ENCODE results near the gene MAN2C1. TPM values are rescaled to one million over a fixed set of nuclear protein-coding genes. Genes with fewer than 3 reads are reported as not detected.
A peak's percentile ranks its signal among the peaks of the same experiment; 100 is the strongest.
"Not testable (repeated sequence)": the region's sequence is repeated elsewhere in the genome, so short reads cannot be mapped to it uniquely, and the experiment has no call there.

Gene MAN2C1
- total RNA-seq, 1 donor from 2014 or later = 102 TPM

DNA sequence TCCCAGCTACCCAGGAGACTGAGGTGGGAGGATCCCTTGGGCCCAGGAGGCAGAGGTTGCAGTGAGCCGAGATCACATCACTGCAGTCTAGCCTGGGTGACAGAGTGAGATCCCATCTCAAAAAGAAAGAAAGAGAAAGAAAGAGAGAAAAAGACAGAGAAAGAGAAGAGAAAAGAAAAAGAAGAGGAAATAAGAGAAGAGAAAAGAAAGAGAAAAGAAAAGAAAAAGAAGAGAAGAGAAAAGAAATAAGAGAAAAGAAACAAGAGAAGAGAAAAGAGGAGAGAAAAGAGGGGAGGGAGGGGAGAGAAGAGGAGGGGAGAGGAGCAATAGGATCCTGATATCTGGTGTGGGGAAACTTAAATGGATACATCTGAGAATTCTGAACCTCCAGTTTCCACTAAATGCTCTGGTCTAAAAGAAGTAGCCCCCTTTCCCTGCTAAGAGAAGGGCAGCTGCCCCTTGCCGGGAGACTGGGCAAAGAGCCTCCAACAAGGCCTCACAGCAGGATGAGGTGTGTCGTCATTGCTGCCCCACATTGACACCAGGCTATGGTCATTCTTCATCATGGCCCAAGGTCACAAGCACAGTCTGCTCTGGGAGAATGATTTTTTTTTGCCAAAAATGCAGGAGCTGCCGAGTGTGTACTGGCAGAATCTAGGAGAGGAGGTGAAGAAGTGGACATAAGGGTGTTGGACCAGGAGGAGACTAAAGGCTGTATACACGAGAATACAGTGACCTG is 53.7 kb downstream of the MAN2C1 start:
- FAIRE-seq = no peak
- no peaks in the 10 kb centered on the region for H3K27me3 ChIP-seq (ENCODE audit: control insufficient read depth, insufficient read depth, low read length)
- no peak overlapping the region for H3K4me3 ChIP-seq (ENCODE audit: low read depth, low read length)
- no peak for DNase-seq (ENCODE audit: low read depth)
- TF ChIP-seq, protein P1, sequence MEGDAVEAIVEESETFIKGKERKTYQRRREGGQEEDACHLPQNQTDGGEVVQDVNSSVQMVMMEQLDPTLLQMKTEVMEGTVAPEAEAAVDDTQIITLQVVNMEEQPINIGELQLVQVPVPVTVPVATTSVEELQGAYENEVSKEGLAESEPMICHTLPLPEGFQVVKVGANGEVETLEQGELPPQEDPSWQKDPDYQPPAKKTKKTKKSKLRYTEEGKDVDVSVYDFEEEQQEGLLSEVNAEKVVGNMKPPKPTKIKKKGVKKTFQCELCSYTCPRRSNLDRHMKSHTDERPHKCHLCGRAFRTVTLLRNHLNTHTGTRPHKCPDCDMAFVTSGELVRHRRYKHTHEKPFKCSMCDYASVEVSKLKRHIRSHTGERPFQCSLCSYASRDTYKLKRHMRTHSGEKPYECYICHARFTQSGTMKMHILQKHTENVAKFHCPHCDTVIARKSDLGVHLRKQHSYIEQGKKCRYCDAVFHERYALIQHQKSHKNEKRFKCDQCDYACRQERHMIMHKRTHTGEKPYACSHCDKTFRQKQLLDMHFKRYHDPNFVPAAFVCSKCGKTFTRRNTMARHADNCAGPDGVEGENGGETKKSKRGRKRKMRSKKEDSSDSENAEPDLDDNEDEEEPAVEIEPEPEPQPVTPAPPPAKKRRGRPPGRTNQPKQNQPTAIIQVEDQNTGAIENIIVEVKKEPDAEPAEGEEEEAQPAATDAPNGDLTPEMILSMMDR (IDR thresholded peaks at IDR 0.05; ENCODE audit: insufficient read depth, low read length, severe bottlenecking) = no peak
- no peaks in the 10 kb centered on the region for H3K36me3 ChIP-seq (ENCODE audit: control insufficient read depth, insufficient read depth, low read length)

DNA sequence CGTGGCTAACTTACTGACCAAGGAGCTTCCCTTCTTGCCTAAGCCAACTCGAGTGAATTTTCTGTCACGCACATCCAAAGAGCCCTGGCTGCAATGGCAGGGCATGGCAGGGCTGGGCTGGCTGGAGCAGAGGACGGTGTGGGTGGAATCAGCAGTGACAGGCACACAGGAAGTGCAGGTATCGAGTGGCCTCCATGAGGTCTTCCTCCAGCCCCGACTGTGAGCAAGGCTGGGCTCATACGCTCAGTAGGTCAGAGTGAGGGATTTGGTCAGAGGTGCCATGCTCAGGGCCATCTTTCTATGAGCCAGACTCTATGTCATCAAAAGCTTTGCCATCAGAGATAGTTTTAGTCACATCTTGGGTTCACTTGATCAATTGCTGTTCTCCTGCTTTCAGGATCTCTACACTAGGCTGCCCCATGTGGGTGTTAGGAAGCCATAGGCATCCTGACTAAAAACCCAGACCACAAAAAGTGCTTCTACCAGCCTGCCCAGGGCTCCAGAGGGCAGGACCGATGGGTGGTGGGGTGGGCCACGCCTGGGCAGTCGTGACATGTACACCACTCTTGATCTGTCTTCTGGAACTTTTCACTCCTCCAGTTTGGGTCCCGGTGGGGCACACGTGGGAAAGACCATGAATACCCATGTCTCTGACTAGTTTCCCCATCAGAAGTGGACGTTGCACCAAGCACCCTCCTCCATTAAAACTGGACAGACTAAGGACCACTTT is 55.1 kb downstream of the MAN2C1 start:
- TF ChIP-seq, protein P1 (IDR thresholded peaks at IDR 0.05; ENCODE audit: insufficient read depth, low read length, severe bottlenecking) = no peak
- no peak overlapping the region for H3K4me3 ChIP-seq (ENCODE audit: low read depth, low read length)
- no peak for DNase-seq (ENCODE audit: low read depth)
- no peak for FAIRE-seq
- H3K36me3 ChIP-seq (ENCODE audit: control insufficient read depth, insufficient read depth, low read length) = no peaks in the 10 kb centered on the region
- no peaks in the 10 kb centered on the region for H3K27me3 ChIP-seq (ENCODE audit: control insufficient read depth, insufficient read depth, low read length)

DNA sequence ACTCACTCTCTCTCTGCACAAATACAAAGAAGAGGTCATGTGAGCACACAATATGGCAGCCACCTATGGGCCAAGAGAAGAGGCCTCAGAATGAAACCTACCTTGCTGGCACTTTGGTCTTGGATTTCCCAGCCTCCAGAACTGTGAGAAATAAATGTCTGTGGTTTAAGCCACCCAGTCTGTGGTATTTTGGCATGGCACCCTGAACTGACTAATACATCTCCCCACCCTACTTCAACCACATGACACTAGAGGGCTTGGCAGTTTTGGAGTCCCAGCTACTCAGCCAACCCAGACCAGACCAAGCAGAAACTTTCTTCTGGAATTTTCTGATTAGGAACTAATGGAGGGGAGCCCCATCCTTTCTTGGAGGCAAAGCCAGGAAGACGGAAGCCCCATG is 55.9 kb downstream of the MAN2C1 start:
- not testable (repeated sequence) for H3K36me3 ChIP-seq (ENCODE audit: control insufficient read depth, insufficient read depth, low read length); H3K4me3 ChIP-seq (ENCODE audit: low read depth, low read length); H3K27me3 ChIP-seq (ENCODE audit: control insufficient read depth, insufficient read depth, low read length); FAIRE-seq
- DNase-seq (ENCODE audit: low read depth) = peak; percentile 73

DNA sequence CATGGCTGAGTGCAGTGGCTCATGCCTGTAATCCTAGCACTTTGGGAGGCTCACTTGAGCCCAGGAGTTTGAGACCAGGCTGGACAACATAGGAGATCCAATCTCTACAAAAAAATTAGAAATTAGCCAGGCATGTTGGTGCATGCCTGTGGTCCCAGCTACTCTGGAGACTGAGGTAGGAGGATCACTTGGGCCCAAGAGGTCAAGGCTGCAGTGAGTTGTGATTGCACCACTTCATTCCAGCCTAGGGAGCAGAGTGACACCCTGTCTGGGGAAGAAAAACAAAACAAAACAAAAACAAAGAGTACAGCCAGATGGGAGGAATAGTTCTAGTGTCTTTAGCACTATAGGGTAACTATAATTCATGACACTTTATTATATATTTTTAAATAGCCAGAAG is 58.7 kb downstream of the MAN2C1 start:
- Histone ChIP-seq H3K36me3 (ENCODE audit: control insufficient read depth, insufficient read depth, low read length) (no peaks in the 10 kb centered on the region), H3K4me3 (ENCODE audit: low read depth, low read length) (no peak overlapping the region), H3K27me3 (ENCODE audit: control insufficient read depth, insufficient read depth, low read length) (no peaks in the 10 kb centered on the region)
- TF ChIP-seq, protein P1 (IDR thresholded peaks at IDR 0.05; ENCODE audit: insufficient read depth, low read length, severe bottlenecking) = no peak
- FAIRE-seq (no peak), DNase-seq (ENCODE audit: low read depth) (no peak)

DNA sequence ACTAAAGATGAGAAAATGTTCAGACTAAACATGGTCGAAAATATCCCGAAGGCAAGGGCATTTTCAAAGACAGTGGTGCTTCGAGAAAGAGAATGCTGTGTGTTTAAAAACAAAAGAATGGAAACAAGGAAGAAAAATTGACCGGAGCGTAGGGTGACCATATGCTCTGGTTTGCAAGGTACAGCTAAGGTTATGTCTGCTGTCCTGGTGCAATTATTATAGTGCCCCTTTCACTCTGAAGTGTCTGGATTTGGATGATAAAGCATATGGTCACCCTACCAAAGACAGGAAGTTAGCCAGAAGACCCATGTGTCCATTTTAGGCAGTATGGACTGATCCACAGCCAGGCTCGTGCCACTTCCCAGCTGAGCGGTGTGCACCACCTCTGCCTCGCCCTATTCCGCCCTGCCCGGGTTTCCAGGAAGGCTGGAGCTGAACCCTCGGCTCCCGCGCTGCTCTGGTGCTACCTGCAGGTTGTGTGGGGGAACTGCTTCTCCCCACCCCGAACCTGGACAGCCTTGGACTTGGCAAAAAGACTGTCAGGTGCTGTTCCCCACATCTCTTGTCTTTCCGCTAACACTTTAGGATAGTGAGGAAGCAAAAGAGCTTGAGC is 60.5 kb downstream of the MAN2C1 start:
- DNase-seq (ENCODE audit: low read depth) (peak; percentile 46), FAIRE-seq (no peak)
- Histone ChIP-seq H3K27me3 (ENCODE audit: control insufficient read depth, insufficient read depth, low read length) (no peaks in the 10 kb centered on the region), H3K36me3 (ENCODE audit: control insufficient read depth, insufficient read depth, low read length) (no peaks in the 10 kb centered on the region), H3K4me3 (ENCODE audit: low read depth, low read length) (no peak overlapping the region)
- TF ChIP-seq, protein P1 (IDR thresholded peaks at IDR 0.05; ENCODE audit: insufficient read depth, low read length, severe bottlenecking) = peak; percentile 74

DNA sequence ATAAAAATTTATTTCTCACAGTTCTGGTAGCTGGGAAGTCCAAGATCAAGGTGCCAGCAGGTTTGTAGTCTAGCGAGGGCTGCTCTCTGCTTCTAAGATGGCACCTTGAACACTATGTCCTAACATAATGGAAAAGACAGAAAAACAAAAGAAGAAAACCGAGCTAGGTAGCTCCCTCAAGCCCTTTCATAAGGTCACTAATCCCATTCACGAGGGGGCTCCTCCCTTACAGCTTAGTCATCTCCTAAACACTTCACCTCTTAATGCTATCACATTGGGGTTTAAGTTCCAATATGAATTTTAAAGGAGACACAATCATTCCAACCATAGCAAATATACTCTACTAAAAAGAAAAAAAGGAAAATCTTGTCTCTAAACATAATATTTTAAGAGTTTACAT is 62.2 kb downstream of the MAN2C1 start:
- TF ChIP-seq, protein P1 (IDR thresholded peaks at IDR 0.05; ENCODE audit: insufficient read depth, low read length, severe bottlenecking) = no peak
- Histone ChIP-seq H3K4me3 (ENCODE audit: low read depth, low read length) (no peak overlapping the region), H3K36me3 (ENCODE audit: control insufficient read depth, insufficient read depth, low read length) (no peaks in the 10 kb centered on the region), H3K27me3 (ENCODE audit: control insufficient read depth, insufficient read depth, low read length) (no peaks in the 10 kb centered on the region)
- no peak for DNase-seq (ENCODE audit: low read depth)
- FAIRE-seq = no peak

All from bronchial epithelial cell (primary cell).